ENCODE measurements around the gene HCFC1.

The HCFC1 gene

DNA sequence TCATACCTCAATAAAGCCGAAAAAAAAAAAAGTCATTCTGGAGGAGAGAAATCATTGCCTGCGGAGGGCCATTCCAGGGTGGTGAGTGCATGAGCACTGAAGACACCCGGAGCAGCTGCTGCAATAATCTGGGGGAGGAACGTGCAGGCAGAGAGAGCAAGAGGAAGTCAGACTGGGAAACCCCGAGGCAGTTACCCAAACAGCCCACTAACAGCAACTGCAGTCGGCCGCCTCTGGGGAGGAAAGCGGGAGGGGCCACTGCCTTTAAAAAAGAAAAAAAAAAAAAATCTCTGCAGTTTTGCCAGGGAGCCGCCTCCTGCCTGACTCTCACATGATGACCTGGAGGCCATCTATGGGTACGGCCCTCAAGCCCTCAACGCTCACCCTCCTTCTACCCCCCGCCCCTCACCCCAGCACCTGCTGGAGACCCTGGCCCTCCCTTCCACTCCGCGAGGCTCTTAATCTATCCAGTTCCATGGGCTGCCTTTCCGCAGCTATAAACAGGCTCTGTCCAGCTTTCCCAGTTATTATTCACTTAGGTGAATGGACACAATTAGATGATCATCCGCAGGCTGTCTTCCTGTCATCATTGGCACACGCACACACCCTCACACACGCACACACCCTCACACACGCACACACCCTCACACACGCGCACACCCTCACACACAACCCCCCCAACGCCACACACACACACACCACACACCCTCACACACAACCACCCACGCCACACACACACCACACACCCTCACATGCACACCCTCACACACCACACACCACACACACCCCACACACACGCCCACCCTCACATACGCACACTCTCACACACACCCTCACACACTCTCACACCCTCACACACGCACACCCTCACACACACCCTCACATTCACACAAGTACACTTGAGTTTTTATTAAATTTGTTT is 70.5 kb downstream of the HCFC1 start:
- ChIA-PET CTCF (interaction anchor here (0.9 kb wide), 1 partner anchor 22 kb away, joined by 3 read pairs; no protein-coding TSS in a partner anchor), POLR2A (interaction anchor here (1.0 kb wide), 1 partner anchor 14 kb away, joined by 4 read pairs; no protein-coding TSS in a partner anchor)
- peak; percentile 37 for DNase-seq (ENCODE audit: extremely low spot score)
- TF ChIP-seq LEF1 (IDR thresholded peaks at IDR 0.05; ENCODE audit: borderline replicate concordance) (no peak), HDGF (IDR thresholded peaks at IDR 0.05; ENCODE audit: borderline replicate concordance) (no peak), CTBP1 (IDR thresholded peaks at IDR 0.05; ENCODE audit: borderline replicate concordance) (no peak), TARDBP (IDR thresholded peaks at IDR 0.05) (no peak)

- DNase-seq (ENCODE audit: extremely low spot score), result no peak
- CTCF ChIA-PET, result no interaction called here
- POLR2A ChIA-PET, result no interaction called here
- no peak for TF ChIP-seq TARDBP (IDR thresholded peaks at IDR 0.05)
- no peak for TF ChIP-seq HDGF (IDR thresholded peaks at IDR 0.05; ENCODE audit: borderline replicate concordance)
- TF ChIP-seq FOXK2 (IDR thresholded peaks at IDR 0.05), result no peak
- no peak for TF ChIP-seq NFRKB (IDR thresholded peaks at IDR 0.05)
- no peak for TF ChIP-seq LEF1 (IDR thresholded peaks at IDR 0.05; ENCODE audit: borderline replicate concordance)
- TF ChIP-seq CTBP1 (IDR thresholded peaks at IDR 0.05; ENCODE audit: borderline replicate concordance), result no peak
- TF ChIP-seq BHLHE40 (IDR thresholded peaks at IDR 0.05; ENCODE audit: borderline replicate concordance), result no peak
- TF ChIP-seq ELF4 (IDR thresholded peaks at IDR 0.05), result no peak
- no peak for TF ChIP-seq SUZ12 (IDR thresholded peaks at IDR 0.05)
- TF ChIP-seq SP1 (IDR thresholded peaks at IDR 0.05), result no peak
- TF ChIP-seq PKNOX1 (IDR thresholded peaks at IDR 0.05), result no peak
- TF ChIP-seq FOXA1 (IDR thresholded peaks at IDR 0.05), result no peak
Observed at GRCh38 chrX:153897899-153898298, 73.7 kb downstream of the HCFC1 start.
